Amygdala (tissue), 56 donors: ENCODE measurements around the gene CCDC57.

Experiments used
- DNase-seq, 56 donors: peaks; one replicate each; lab custom pipeline; 2025; lab: John Stamatoyannopoulos, UW

CCDC57 gene

DNA sequence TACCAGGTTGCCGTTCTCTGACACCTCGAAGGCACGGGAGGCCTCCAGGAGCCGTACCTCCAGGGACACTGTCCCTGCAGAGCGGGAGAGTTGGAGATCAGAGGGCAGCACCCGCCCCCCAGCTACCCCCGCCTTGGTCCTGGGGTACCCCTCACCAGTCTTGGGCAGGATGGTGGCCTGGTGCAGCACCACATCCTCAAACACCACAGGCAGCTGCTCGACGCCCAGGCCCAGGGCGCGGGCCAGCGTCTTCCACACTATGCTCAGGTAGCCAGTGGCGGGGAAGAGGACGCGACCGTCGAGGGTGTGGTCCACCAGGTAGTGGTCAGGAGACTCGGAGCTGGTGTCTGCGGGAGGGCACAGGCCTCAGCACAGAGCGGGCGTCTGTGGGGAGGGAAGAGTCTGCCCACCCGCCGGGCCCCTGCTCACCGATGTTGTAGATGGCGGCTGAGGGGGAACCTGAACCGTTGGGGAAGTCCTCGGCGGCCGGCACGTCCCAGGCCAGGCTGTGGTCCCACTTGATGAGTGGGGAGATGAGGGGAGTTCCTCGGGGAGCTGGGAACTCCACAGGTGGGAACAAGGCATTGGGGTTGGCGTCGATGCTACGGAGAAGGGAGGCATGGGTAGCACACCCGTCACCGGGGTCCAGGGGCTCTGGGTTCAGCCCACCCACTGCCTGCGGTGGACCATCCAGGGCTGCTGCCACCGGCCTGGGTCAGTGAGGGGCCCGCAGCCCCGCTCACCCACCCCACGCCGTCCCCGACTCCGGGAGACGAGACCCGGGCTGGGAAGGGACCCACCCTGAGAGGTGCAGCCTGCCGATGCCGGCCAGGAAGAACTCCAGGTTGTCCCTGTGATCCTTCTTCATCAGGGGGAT lies 124.4 kb downstream of the CCDC57 start:
- no peak for DNase-seq

DNA sequence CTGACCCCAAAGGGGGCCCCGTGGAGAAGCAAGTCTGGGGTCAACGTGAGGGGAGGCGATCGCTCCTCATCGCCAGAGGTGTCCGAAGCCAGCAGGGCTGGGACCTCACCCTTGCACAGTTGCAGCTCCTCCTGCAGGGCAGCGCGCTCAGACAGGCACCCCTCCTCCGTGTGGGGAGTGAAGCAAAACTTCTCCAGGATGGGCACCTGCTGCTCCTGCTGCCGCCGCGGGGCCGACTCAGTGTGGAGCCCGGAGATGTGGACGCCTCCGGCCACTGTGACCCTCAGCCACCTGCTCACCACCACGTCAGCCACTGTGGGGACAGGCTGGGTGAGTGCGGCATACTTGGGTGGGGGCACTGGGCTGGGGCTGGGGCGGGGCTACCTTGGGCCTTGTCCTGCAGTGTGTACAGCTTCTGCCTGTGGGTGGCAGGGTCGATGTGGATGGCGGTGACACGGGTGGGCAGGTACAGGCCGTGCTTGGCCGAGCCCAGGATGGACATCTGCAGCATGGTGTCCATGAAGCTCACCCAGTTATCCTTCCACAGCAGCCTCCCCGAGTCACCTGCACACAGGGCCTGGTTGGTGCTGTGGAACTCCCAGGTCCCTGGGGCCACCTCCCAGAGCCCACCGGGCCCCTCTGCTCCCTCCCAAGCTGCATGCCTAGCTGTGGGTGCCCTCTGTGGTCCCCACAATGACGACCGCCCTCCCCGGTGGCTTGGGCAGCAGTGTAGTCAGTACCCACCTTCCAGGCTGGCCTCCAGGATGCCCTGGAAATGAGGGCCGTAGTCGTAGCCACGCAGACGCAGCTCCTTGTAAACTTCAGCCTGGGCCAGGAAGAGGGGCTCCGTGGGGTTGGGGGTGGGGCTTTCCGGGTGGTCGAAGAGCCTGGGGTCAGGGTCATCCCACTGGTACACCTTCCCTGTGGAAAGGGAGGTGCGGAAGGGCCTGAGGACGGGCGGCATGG lies 125.4 kb downstream of the CCDC57 start:
- no peak for DNase-seq

DNA sequence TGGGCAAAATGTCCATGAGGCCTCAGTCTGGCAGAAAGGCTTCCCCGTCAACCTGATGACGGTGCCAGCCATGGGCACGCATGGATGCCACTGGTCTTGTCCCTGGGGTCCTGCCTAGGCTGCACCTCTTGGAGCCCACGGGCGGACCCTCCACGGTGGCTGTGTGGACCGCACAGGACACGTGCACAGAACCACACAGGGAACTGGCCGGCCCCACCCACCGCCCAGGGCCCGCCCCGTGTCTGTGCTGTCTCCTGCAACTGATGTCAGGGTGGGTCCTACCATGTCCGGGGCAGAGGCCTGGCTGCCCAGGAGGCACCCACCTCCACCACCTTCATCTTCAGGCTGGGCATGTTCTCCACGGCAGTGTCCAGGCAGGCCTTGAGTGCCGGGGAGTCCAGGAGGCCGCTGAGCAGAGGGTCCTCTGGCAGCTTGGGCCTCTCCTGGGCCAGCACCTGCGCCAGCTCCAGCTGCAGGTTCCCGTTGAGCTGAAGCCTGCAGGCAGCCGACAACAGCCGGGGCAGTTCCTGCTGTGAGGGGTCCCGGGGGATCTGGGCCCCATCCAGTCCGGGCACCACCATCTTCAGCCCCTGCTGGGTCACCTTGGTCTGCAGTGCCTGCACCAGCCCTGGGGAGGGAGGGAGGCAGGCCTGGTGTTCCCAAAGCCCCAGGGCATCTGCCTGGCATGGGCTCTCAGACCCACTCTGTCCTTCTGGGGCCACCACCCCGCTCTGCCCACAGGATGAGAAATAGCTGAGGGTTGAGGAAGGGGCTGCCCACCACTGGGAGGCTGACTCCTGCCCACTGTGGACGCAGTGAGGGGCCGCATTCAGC lies 126.5 kb downstream of the CCDC57 start:
- DNase-seq: no peak

DNA sequence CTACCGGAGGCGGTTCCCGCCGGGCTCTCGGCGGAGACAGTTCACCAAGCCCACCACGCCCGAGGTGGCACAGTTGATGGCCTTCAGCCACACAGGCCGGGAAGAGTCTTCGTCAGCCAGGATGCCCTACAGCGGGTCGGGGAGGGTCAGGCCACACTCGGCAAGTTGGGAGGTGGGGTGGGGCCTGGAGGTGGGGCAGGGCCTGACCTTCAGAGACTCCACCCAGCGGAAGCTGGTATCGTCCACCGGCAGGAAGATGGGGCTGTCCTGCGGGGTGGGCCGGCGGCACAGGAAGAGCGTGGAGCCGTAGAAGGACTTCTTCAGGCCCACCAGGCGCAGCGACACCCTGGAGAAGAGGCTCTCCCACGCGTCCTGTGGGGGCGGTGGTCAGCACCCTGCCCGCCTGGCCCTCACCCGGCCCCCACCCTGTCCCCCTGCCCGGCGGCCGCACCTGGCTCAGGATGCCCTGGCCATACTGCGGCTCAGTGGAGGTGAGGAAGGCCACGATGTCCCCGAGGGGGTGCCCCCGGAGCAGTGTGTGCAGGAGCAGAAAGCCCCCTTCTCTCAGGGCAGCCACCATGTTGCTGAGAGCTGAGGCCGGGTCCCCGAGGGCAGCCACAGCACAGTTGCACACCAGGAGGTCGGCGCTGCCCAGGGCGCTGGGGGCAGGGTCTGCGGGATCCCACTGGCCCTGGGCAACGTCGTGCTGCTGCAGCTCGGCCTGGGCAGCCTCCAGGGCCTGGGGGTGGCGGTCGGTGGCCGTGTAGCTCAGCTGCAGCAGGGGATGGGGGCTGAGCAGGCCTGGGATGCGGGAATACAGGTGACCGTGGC lies 127.4 kb downstream of the CCDC57 start:
- DNase-seq: no peak

DNA sequence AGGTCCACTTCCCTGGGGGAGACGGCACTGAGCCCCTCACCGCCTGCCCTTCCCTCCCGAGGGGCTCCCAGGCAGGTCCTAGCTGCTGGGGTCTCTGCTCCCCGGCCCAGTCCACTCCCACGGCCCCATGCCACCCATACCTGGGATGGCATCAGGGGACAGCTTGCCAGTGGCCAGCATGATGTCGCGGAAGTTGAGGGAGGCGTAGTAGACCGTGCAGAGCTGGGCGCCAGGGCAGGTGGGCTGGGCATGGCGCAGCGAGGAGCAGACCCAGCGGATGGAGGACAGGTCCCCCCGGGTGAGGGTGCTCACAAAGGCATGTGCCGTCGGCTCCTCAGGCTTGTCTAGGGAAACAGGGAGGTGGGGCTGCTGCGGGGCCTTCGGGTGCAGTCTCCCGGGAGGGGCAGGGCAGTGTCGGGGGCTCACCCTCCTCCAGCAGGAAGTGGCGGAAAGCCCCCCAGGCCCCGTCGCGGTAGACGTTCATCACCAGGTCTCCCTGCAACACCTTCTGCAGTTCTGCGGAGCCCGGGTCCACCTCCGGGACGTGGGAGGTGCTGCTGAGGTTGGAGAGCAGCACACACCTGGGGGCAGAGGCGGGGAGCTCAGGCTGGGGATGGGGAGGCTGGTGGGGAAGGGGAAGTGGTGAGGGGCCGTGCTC lies 128.1 kb downstream of the CCDC57 start:
- no peak for DNase-seq

DNA sequence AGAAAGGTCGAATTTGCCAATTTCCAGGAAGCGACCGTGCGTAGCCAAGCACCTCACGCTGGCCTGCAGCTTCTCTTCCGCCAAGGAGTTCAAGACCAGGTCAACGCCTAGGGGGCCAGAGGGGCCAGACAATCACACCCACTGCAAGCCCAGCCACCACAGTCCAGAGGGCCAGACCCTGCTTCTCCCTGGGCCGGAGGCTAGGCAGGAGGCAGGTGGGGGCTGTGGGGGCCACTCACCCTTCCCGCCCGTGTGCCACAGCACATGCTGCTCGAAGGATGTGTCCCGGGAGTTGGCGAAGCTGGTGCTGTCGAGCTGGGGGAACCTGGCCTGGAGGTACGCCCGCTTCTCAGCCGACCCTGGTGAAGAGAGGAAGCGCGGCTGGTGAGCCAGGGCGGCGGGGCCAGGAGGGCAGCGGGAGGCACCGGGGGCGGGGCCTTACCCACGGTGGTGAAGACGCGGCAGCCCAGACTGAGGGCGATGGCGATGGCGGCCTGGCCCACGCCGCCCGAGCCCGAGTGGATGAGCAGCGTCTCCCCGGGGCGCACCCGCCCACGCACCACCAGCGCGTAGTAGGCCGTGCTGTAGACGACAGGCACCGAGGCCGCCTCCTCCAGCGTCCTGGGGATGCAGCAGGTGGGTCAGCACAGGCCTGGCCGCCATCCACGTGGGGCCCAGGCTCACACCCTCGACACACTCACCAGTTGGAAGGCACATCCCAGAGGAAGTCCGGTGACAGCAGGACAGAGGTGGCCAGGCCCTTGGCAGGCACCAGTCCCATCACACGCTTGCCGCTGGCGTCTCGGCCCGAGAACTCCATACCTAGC lies 128.9 kb downstream of the CCDC57 start:
- no peak for DNase-seq

DNA sequence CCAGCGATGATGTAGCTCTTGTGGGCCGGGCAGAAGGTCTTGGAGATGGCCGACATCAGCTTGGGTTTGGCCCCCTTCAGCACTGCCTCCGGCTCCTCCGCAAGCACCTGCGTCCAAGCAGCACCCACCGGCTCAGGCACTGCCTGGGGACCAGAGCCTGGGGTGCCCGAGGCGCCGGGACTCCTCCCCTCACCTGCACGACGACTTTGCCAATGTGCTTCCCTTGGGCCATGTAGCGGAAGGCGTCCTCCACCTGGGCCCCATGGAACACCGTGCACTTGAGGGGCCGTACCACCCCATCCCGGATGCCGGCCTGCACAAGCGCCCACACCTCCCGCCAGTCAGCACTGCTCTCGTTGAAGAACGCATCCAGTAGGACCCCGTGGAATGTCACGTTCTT lies 129.6 kb downstream of the CCDC57 start:
- DNase-seq: no peak

DNA sequence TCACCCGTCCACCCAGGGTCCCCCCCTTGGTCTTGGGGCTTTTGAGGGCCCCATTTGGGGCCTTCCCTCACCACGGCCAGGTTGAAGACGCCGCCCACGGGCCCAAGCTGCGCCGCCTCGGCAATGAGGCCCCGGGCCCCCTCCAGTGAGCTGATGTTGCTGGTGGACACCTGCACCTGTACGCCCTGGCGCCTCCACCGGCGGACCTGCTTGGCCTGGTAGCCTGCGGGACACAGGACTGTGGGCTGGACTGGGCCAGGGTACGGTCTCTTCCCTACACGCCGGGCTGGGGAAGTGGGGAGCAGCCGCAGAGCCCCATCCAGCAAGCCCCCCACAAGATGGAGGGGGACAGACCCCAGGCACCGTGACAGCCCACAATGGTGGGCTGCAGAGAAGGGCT lies 130.2 kb downstream of the CCDC57 start:
- DNase-seq: no peak

DNA sequence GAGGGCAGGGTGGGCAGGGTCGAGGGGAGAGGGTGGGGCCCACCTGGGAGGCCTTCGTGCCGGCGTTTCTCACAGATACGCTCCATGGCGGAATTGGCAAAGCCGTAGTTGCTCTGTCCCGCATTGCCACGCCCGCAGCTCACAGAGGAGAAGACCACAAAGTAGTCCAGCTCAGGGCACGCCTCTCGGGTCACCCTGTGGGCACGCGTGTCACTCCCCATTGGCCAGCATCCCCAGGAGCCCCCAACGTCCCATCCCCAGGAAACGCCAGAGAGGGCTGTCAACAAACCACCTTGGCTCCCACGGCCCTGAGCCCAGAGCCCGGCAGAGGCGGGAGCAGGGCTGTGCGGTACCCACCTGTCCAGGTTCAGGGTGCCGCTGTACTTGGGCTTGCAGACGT lies 130.7 kb downstream of the CCDC57 start:
- DNase-seq: no peak

DNA sequence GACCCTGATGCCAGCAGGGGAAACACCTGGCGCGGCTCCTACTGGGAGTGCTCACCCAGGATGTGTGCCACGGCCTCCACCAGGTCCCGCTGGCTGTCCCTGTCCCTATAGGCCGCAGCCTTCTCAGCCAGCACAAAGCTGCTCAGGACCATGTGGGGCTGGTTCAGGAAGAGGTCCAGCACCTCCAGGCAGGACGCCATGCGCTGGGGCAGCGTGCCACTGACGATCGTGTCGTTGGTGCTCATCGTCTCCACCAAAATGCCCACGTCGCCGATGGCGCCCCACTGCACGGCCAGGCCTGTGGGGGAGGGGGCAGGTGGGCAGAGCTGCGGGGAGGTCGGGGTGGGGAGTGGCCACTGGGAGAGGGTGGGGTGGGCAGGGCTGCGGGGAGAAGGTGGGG lies 131.1 kb downstream of the CCDC57 start:
- DNase-seq: no peak

DNA sequence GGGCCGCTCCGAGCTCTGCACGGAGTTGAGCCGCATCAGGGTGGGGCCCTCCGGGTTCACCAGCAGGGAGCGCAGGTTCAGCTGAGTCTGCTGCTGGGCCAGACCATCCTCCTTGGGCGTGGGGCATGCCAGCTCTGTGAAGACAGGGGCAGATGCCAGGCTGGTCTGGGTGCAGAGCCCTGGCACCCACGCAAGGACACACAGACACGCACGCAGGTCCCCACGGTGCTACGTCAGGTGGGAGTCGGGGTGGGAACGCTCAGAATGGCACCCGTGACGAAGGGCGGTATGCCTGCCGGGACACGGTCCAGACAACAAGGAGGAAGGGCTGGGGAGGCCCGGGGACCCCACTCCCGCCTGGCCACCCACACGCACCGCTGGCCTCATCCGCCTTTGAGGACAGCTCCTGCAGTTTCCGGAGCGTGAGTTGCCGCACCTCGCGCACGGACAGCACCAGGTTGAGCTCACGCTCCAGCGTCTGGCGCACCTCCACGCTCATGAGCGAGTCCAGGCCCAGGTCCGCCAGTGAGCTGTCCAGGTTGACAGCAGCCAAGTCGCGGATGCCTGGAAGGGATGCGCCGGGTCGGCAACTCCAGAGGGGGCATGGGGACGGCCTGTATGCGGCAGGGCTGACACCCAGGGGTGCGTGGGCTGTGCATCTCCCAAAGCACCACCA lies 131.7 kb downstream of the CCDC57 start:
- DNase-seq: no peak

DNA sequence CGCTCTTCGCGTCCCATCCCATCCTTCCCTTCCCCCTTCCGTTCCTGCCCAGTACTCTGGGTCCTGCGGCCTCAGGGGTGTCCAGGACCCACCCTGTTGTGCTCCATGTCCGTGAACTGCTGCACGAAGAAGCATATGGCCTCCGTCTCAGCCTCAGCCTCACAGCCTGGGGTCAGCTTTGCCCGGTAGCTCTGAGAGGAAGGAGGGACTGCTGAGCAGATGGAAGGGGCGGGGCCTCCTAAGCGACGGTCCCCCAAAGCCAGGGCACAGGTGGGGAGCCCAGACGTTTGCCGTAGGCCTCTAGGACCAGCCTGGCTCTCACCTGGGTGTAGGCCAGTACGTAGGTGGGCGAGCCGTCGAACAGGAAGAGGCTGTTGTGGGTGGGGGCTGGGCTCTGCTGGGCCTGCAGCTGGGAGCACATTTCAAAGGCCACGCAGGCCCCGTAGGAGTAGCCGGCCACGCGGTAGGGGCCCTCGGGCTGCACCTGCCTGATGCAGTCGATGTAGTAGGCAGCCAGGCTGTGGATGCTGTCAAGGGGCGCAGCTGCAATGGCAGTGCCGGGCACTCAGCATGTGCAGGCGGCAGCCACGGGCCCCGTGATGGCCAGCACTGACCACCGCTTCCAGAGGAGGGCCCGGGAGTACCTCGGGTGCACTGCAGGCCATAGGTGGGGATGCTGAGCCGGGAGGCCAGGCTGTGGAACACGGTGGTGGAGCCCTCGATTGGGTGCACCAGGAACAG lies 132.4 kb downstream of the CCDC57 start:
- no peak for DNase-seq

DNA sequence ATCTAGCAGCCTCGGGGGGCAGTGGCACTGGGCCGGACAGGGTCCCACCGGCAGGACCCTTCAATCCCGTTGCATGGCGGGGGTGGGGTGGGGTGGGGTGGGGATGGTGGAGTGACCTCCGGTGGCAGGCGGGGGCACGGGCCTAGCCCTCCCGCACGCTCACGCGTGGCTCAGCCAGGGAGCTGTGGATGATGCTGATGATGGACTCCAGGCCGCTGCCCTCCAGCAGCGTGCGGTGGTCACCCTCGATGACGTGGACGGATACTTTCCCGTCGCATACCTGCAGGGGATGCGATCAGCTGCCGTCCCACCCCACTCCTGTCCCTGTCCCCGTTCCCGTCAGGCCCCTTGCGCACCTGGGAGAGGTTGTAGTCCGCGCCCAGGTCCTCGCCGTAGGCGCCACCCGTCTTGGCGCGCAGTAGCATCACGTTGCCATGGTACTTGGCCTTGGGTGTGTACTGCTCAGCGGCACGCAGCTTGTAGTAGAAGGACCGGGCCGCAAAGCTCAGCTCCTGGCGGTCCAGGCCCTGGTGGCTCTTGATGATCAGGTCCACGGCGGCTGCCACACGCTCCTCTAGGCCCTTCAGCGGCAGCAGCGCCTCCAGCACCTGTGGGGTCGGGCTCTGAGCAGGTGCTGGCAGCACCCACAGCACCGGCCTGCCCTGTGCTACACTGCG lies 133.5 kb downstream of the CCDC57 start:
- DNase-seq: no peak

DNA sequence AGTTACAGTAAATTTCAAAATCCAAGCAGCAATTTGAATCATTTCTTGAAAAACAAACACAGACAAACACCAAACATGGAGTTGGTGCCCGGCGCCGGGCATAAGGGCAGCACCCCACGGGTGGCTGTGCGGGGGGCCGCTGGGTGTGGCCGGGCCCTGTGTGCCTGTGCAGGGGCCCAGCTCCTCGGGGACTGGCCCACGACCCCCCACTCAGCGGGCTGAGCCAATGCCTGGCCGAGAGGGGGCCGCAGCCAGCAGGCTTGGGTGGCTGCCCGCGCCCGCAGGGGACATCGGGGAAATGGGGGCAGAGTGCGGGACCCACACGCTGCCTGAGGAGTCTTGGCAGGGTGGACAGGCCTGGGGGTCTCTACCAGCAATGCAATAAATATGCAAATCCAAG lies 134.2 kb downstream of the CCDC57 start:
- DNase-seq: no peak

DNA sequence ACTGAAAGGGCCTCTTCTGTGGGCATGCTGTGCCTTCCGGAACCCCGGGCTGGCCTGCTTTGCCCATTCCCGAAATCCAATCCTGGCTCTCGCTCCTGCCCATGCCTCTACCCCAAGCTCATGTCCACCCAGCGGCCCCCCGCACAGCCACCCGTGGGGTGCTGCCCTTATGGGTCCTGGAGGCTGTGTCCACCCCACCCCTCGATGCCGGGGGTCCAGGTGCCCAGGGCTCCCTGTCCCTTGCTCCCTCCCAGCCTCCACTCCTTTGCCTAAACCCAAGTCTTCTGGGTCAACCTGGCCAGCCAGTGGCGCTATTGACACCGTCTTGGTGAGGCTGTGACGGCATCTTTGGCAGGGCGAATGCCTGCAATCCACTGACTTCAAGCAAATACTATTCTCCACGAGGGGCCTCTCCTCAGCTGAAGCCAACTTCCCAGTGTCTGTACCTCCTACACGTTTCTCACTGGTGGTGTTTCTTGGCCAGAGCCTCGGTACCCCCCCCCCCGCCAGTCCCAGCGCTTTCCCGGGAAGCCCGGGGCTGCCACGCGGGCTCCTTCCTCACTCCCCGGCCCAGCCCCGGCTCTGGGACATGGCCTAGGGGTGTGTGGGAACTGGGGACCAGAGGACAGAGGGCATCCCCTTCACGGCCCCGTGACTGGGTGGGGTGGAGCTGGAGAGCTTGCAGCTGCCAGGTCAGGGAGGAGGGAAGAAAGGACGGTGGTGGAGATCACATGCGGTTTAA lies 134.9 kb downstream of the CCDC57 start:
- DNase-seq: peak in 11 of 56 donors; percentile 5 to 47 (median 34)
